MM.1S (cell line): ENCODE measurements around the gene ITGA2.

Experiments used
- CTCF ChIP-seq: fragments of 300-600 bp; sonication (generic); IDR thresholded peaks from 2 replicates; pipeline ENCODE4 v1.5.1; 2016; ENCODE audit warnings: antibody characterized with exemption, low read length, mixed read lengths
- EZH2phosphoT487 ChIP-seq: fragments of 300-600 bp; sonication (generic); IDR thresholded peaks from 2 replicates; pipeline ENCODE4 v1.6.1; 2018; ENCODE audit warnings: antibody characterized with exemption, low read length

GRCh38 chr5:52999344-52999949 is 10.3 kb downstream of the ITGA2 start:
- TF ChIP-seq EZH2phosphoT487: no peak
- no peak for TF ChIP-seq CTCF
